ENCODE measurements around the gene MRPL45.

DNA sequence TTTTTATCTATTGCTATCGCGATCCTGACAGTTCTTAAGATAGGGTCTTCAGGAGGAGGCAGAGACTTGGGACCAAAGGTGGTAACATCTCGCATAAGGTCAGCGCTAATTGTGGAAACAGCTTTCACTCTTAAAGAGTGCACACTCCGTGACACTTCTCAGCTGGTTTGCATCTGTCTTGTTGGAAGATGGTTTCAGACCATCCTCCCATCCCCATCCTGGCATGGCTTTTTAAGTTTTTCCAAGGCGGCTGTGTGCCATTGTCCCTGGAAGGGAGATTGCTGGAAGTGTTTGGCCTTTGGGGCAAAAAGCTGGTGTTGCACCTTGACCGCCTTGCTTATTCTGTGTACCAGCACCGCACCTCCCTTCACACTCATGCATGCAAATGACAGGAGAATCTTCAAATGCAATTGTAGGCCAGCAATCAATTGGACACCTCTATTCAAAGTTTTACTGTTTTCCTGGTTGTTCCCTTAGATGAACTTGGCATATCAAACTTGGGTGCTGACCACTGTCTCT is 56.2 kb downstream of the MRPL45 start:
- no peak for TF ChIP-seq CTCF (IDR thresholded peaks at IDR 0.05; ENCODE audit: insufficient read depth, low read depth, low read length)
- TF ChIP-seq EZH2 (IDR thresholded peaks at IDR 0.05; ENCODE audit: insufficient read depth, low read length): no peak
